ENCODE measurements around the gene KIAA0825. TPM values are rescaled to one million over a fixed set of nuclear protein-coding genes. Genes with fewer than 3 reads are reported as not detected.

The KIAA0825 gene
- total and polyA plus RNA-seq, 2 experiments from 2014 or later: 1.7 to 1.8 TPM

- no peak for TF ChIP-seq EZH2 (IDR thresholded peaks at IDR 0.05; ENCODE audit: low read depth, unreplicated experiment)
- no peak for TF ChIP-seq ETS1 (IDR thresholded peaks at IDR 0.05)
Measured at GRCh38 chr5:94471521-94471920, 146.9 kb downstream of the KIAA0825 start (continued).

GRCh38 chr5:94470802-94471201 lies 147.6 kb downstream of the KIAA0825 start:
- H4K20me1 ChIP-seq (replicated peaks; ENCODE audit: insufficient read depth): no peaks in the 10 kb centered on the region
- no peak for TF ChIP-seq REST (IDR thresholded peaks at IDR 0.05; ENCODE audit: unreplicated experiment)
- no peak for TF ChIP-seq CTCF (conservative IDR thresholded peaks at IDR 0.05; ENCODE audit: low read depth in 2 of 2)
- TF ChIP-seq ZNF114 (CRISPR knock-in tag; IDR thresholded peaks at IDR 0.05): no peak
- no peak for TF ChIP-seq ZNF331 (CRISPR knock-in tag; IDR thresholded peaks at IDR 0.05; ENCODE audit: low read depth)
- no peak for TF ChIP-seq EZH2 (IDR thresholded peaks at IDR 0.05; ENCODE audit: low read depth, unreplicated experiment)
- no peak for TF ChIP-seq POLR2AphosphoS5 (IDR thresholded peaks at IDR 0.05; ENCODE audit: low read depth)
- no peak for TF ChIP-seq ETS1 (IDR thresholded peaks at IDR 0.05)
- no peak for TF ChIP-seq EZH2phosphoT487 (IDR thresholded peaks at IDR 0.05; ENCODE audit: unreplicated experiment)
- TF ChIP-seq STAT1 (IDR thresholded peaks at IDR 0.05; ENCODE audit: unreplicated experiment): no peak
- H3F3A ChIP-seq (replicated peaks; ENCODE audit: low read depth): no peaks in the 10 kb centered on the region
- Mint-ChIP-seq H3K36me3 (ENCODE audit: low read depth) (no peaks in the 10 kb centered on the region), H3K4me1 (peaks cover 5% of the 10 kb centered on the region; the same call in 2 of the 3 replicates), H3K27me3 (ENCODE audit: insufficient read depth, low read depth, poor library complexity) (peaks cover 4% of the 10 kb centered on the region), H3K9me3 (no peaks in the 10 kb centered on the region), H3K4me3 (no peak overlapping the region), H3K27ac (no peak overlapping the region)
- ATAC-seq (no peak), DNase-seq (ENCODE audit: low spot score) (no peak)
- H3K4me3 ChIP-seq: no peak overlapping the region
- no peak overlapping the region for H2AFZ ChIP-seq
- no peaks in the 10 kb centered on the region for H3K27me3 ChIP-seq (ENCODE audit: insufficient read depth)
- H3K27ac ChIP-seq (ENCODE audit: low read depth): no peak overlapping the region
- H3K4me2 ChIP-seq: no peak overlapping the region
- no peaks in the 10 kb centered on the region; the same call in 1 of the 2 replicates for H3K4me1 ChIP-seq (ENCODE audit: insufficient read depth)
- H3K36me3 ChIP-seq (ENCODE audit: insufficient read depth): no peaks in the 10 kb centered on the region
- no peaks in the 10 kb centered on the region for H3K79me2 ChIP-seq (replicated peaks; ENCODE audit: insufficient read depth)
- no peaks in the 10 kb centered on the region for H3K9me2 ChIP-seq (ENCODE audit: insufficient read depth)

Measured in GM23338 (cell line).